Eye (tissue), 1 donor: Measurements from ENCODE around the gene ERH.

Source experiments
- DNase-seq: peaks from one replicate; pipeline ENCODE4 v3.0.0-alpha.2; 2015

The ERH gene

GRCh38 chr14:69355154-69355597 lies 42.9 kb downstream of the ERH start:
- DNase-seq: no peak

DNA sequence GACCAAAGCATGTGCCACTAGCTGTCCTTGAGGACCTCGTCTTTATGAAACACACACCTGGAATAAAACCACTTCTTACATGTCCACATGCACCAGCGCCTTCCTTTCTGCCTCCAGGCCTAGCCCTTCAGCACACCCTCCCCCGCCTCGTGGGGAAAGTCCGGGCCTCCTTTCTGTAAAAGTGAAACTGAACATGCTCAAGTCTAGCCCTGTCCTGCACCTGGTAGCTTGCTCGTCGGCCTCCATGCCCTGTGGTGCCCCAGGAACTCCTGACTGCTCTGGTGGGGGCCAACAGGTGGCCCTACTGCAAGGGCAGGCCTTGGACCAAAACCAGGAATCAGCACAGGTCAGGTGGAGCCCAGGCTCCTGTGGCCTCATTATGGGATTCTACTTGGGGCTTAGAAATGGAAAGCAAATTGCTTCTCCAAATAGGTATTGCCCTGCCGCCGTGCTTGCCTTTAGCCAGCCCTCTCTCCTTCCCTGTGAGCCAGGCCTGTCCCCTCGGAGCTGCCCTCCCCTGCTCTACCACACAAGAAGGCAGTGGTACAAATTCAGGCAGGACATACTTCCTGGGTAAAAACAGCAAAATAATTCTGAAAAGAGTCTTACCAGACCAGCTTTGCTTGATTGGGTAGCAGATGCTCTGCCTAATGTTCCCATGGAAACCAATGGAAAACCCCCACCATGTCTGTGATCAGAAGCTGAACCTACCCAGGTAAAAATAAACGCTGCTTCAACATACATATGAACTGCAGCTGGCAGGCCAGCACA lies 43.5 kb downstream of the ERH start:
- no peak for DNase-seq

DNA sequence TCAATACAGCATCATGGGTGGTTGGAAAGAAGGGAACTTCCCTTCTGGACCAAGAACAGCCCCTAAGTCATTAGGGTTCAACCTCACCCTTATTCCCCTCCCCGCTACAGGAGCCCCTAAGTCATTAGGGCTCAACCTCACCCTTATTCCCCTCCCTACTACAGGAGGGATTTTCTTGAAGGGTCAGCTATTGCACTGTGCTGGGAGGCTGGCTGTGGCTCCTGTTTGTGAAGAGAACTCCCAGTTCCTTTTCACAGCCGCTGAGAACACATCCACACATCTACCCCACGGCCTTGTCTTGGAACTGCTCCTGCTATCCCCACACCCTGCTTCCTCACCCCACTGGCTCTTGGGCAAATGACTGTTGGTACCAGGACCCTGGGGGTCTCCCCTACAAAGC lies 44.9 kb downstream of the ERH start:
- DNase-seq: no peak

DNA sequence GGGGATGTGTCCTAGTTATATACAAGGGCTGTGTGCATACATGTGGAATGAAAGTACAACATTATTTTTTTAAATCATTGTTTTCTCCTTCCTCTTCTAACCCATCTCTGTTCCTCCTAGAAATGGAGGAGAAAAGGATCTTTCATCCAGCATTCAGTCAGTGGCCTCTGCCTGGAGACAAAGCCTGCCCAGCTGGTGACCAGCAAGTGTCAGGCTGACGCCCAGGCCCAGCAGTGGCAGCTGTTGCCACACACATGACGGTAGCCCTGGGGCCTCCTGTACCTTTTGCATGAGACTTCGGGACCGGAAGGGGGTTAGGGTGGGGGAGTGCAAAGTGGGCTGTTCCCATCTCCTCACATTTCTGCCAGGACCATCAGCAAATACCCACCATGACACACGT lies 46.2 kb downstream of the ERH start:
- DNase-seq: peak; percentile 33

GRCh38 chr14:69351385-69351784 lies 46.7 kb downstream of the ERH start:
- DNase-seq: no peak

GRCh38 chr14:69350892-69351291 lies 47.2 kb downstream of the ERH start:
- DNase-seq: no peak

DNA sequence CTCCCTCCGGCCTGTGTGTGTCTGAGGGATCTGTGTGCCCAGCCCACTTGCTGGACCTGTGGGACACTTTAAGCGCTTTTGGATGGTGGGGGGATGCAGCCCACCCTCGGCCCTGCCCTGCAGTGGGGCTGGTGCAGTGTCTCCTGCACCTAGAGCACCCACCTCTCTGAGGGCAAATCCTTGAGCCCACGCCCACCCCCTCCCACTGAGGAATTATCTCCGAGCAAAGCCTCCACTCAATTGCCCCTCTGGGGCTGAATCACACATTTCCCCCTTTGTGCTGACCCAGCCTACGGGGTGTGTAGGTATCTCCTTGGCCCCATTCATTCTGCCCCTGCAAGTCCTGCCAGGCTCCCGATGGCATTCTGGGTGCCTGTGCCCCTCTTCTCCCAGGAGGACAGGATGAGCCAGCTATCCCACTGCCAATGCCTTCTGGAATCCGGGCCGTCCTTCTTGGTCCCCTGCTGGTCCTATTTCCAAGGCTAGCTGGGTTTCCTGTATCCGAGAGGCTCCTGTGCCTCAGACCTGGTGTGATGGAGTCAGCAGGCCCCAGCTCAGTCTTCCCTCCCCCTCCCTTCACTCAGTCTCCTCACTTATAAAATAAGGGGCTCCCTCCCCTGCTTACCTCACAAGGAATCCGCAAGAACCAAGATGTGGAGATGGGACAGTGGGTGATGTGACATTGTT lies 48.9 kb downstream of the ERH start:
- DNase-seq: no peak

DNA sequence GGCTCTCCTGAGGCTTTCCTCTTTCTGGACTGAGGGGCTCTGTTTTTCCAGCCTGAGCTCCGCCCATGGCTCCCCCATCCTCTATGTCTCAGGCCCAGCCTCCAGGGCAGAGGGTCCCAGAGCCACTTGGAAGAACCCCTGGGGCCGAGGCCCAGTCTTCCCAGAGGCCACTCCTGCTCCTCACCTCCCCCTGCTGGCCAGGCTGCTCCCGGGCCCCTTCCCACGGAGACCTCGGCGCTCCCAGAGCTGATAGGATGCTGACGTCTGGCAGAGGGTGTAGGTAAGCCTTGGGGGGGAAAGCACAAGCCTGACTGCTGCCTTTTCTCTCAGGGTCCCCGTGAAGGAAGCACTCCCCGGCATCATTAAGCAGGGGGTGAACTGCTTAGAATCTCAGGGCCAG lies 51.4 kb downstream of the ERH start:
- DNase-seq: no peak

GRCh38 chr14:69345402-69345801 lies 52.7 kb downstream of the ERH start:
- DNase-seq: no peak

DNA sequence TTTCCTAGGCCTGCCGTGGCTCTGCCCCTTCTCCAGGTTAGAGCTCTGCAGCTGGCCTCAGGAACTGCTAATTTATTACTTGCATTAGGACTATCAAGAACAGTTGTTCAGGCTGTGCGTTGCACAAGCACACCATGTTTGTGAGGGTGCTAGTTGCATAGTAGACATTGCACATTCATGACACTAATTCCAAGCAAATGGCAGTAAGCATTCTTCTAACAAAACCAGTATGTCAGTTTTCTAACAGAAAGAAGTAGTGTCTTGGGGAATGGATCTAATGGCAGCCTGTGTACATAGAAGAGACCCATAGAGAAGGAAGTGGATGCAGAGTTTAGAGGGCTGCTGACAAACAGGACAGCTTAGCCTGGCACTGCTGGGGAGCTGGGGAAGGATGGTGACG lies 53.9 kb downstream of the ERH start:
- no peak for DNase-seq

GRCh38 chr14:69342928-69343525 lies 55.1 kb downstream of the ERH start:
- DNase-seq: no peak

GRCh38 chr14:69339426-69339825 lies 58.7 kb downstream of the ERH start:
- no peak for DNase-seq

DNA sequence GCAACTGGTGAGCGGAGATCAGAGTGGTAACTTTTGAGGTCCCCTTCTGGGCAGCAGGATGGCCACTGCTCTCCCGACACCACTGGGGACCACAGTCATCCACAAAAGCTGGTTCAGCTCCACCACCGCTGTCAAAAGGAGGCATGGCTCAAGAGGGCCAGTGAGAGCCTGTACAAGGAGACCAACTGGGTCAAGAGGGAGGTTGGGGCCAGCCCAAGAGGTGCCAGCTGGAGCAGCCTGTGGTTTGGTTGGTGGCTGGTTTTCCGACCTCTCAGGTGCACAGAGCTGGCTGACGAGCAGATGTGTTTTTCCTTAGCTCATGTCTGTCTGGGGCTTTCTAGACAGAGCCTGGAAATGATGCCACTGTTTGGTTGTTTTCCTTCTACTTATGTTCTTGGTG lies 60.1 kb downstream of the ERH start:
- DNase-seq: no peak

- DNase-seq: no peak
Observed at GRCh38 chr14:69335371-69335771, 62.7 kb downstream of the ERH start.

- DNase-seq: no peak
Observed at GRCh38 chr14:69334576-69334975, 63.5 kb downstream of the ERH start.

- DNase-seq: no peak
Observed at GRCh38 chr14:69333791-69334337, 64.2 kb downstream of the ERH start.

DNA sequence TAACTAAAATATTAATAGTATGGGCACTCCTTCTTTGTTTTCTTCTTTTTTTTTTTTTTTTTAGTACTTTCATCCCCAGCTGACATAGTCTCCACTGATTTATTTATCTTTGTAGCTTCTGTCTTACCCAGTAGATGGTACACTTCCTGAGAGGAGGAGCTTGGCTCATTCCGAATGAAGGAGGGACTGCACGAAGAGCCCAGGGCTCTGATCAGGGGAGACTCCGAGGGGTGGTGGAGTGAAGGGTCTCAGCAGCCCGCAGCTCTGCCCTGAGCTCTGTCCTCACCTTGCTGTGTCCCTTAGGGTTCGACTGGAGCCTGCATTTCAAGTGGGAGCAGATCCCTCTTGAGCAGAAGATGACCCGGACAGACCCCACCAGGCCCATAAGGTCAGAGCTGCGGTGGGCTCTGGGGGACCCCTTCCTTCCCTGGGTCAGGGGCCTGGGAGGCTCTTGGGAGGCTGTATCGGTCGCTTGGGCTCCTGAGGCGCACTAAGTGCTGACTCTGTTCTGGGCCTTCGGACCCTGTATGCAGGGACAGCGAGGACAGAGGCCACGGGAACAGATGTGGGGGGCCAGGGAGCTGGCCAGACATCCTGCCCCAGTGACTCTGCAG lies 65.2 kb downstream of the ERH start:
- DNase-seq: no peak

- no peak for DNase-seq
Observed at GRCh38 chr14:69331206-69331605, 66.9 kb downstream of the ERH start.
